Esophagus (tissue), 2 donors: Measurements from ENCODE around the gene IL1RAP. TPM values are rescaled to one million over a fixed set of nuclear protein-coding genes. Genes with fewer than 3 reads are reported as not detected.
"Not testable (repeated sequence)": the region's sequence is repeated elsewhere in the genome, so short reads cannot be mapped to it uniquely, and the experiment has no call there.

Experiments used
- H3K27ac ChIP-seq, 2 donors: one replicate each; pipeline ENCODE4 v1.5.1; 2013; ENCODE audit warnings: low read depth in 2 of 2, mild to moderate bottlenecking in 2 of 2, inconsistent platforms in 1 of 2, low read length in 1 of 2, moderate library complexity in 1 of 2
- H3K27me3 ChIP-seq, 2 donors: one replicate each; pipeline ENCODE4 v1.6.1; 2013; ENCODE audit warnings: low read length in 2 of 2, control low read depth in 1 of 2, mild to moderate bottlenecking in 1 of 2; ENCODE audit not compliant: insufficient read depth in 2 of 2, control insufficient read depth in 1 of 2
- H3K36me3 ChIP-seq, 2 donors: one replicate each; pipeline ENCODE4 v1.6.1; 2013; ENCODE audit warnings: low read length in 1 of 2; ENCODE audit not compliant: control insufficient read depth in 2 of 2, insufficient read depth in 2 of 2
- H3K4me1 ChIP-seq, 2 donors: one replicate each; pipeline ENCODE4 v1.6.1; 2013; ENCODE audit warnings: low read length in 1 of 2; ENCODE audit not compliant: control insufficient read depth in 2 of 2, insufficient read depth in 2 of 2
- H3K4me3 ChIP-seq, 2 donors: one replicate each; pipeline ENCODE4 v1.5.1; 2013; ENCODE audit warnings: low read length in 2 of 2, mild to moderate bottlenecking in 2 of 2, low read depth in 1 of 2, moderate library complexity in 1 of 2
- H3K9me3 ChIP-seq, 2 donors: one replicate each; pipeline ENCODE4 v1.6.1; 2013; ENCODE audit warnings: mild to moderate bottlenecking in 2 of 2, low read depth in 1 of 2, low read length in 1 of 2, moderate library complexity in 1 of 2; ENCODE audit not compliant: control insufficient read depth in 2 of 2, insufficient read depth in 1 of 2
- WGBS, 2 donors: extraction: QIAGEN DNeasy Blood & Tissue Kit; methylation state at CpG; one replicate each; pipeline ENCODE4 v1.1.7; 2013; 5-methylcytosine and 5-hydroxymethylcytosine counted together
- polyA plus RNA-seq, 2 donors: library from polyadenylated mRNA; stranded (reverse); fragments of 200-250 nt; gene quantifications; one replicate each; pipeline ENCODE4 v1.2.3, GENCODE V29; 2013
- donor health status: healthy with polysubstance abuse.
- donor health status: Bipolar disorder and iron deficiency.

The IL1RAP gene
- polyA plus RNA-seq = 10 to 100 TPM in 1 of 2 donors, 1 to 10 TPM in 1; 5.9 to 14.5 TPM

GRCh38 chr3:190513409-190514370 lies at the start of gene IL1RAP:
Gene IL1RAP (plus strand): TSS chr3:190514085. CDS start chr3:190564290, 50,205 bp downstream.
- no peaks in the 10 kb centered on the region for H3K27me3 ChIP-seq

GRCh38 chr3:190467922-190468321 lies 46.0 kb upstream of the IL1RAP start:
- Histone ChIP-seq H3K36me3 (no peaks in the 10 kb centered on the region), H3K4me1 (no peaks in the 10 kb centered on the region), H3K4me3 (no peak overlapping the region), H3K27me3 (no peaks in the 10 kb centered on the region), H3K27ac (no peak overlapping the region), H3K9me3 (no peaks in the 10 kb centered on the region)

More at GRCh38 chr3:190513409-190514370, at the start of gene IL1RAP:
- H3K9me3 ChIP-seq = no peaks in the 10 kb centered on the region
- H3K4me1 ChIP-seq = peaks cover 0 to 2% of the 10 kb centered on the region in 2 donors
- H3K36me3 ChIP-seq = no peaks in the 10 kb centered on the region
- H3K27ac ChIP-seq = peak within 1 kb of the TSS; percentile 77 to 87
- H3K4me3 ChIP-seq = peak within 1 kb of the TSS; percentile 68 to 87
- 0 to 1% methylated on average over 74 to 76 of the region's 76 CpGs for WGBS, 2 donors

- H3K36me3 ChIP-seq, H3K27me3 ChIP-seq, H3K4me3 ChIP-seq, H3K4me1 ChIP-seq, H3K27ac ChIP-seq, H3K9me3 ChIP-seq: not testable (repeated sequence)
- 96 to 97% methylated on average over 23 to 25 of the region's 25 CpGs for WGBS, 2 donors
Measured at GRCh38 chr3:190473261-190473660, 40.6 kb upstream of the IL1RAP start.

- Histone ChIP-seq H3K4me1 (no peaks in the 10 kb centered on the region), H3K4me3 (no peak overlapping the region), H3K36me3 (no peaks in the 10 kb centered on the region), H3K27ac (no peak overlapping the region), H3K9me3 (no peaks in the 10 kb centered on the region), H3K27me3 (no peaks in the 10 kb centered on the region)
- 90 to 93% methylated on average over 2 of the region's 2 CpGs for WGBS, 2 donors
Measured at GRCh38 chr3:190481779-190482178, 32.1 kb upstream of the IL1RAP start.

- H3K9me3 ChIP-seq = no peaks in the 10 kb centered on the region
- 21 to 22% methylated on average over 6 of the region's 6 CpGs for WGBS, 2 donors
- H3K27me3 ChIP-seq = peaks cover 0 to 2% of the 10 kb centered on the region in 2 donors
- H3K36me3 ChIP-seq = no peaks in the 10 kb centered on the region
- H3K27ac ChIP-seq = no peak overlapping the region
- no peak overlapping the region for H3K4me3 ChIP-seq
- H3K4me1 ChIP-seq = no peaks in the 10 kb centered on the region
Measured at GRCh38 chr3:190485830-190486532, 27.9 kb upstream of the IL1RAP start.

GRCh38 chr3:190486533-190486864 lies 27.4 kb upstream of the IL1RAP start:
- H3K4me1 ChIP-seq = no peaks in the 10 kb centered on the region
- H3K27ac ChIP-seq = no peak overlapping the region
- no peak overlapping the region for H3K4me3 ChIP-seq
- 10 to 15% methylated on average over 1 of the region's 1 CpG for WGBS, 2 donors
- H3K27me3 ChIP-seq = peaks cover 0 to 2% of the 10 kb centered on the region in 2 donors
- no peaks in the 10 kb centered on the region for H3K36me3 ChIP-seq
- no peaks in the 10 kb centered on the region for H3K9me3 ChIP-seq

- H3K36me3 ChIP-seq = no peaks in the 10 kb centered on the region
- peaks cover 0 to 2% of the 10 kb centered on the region in 2 donors for H3K27me3 ChIP-seq
- H3K4me3 ChIP-seq = no peak overlapping the region
- 75 to 81% methylated on average over 4 of the region's 4 CpGs for WGBS, 2 donors
- no peaks in the 10 kb centered on the region for H3K4me1 ChIP-seq
- H3K27ac ChIP-seq = no peak overlapping the region
- H3K9me3 ChIP-seq = no peaks in the 10 kb centered on the region
Measured at GRCh38 chr3:190486908-190487607, 26.8 kb upstream of the IL1RAP start.

GRCh38 chr3:190491533-190492054 lies 22.3 kb upstream of the IL1RAP start:
- no peak overlapping the region for H3K4me3 ChIP-seq
- peaks cover 0 to 2% of the 10 kb centered on the region in 2 donors for H3K27me3 ChIP-seq
- H3K27ac ChIP-seq = no peak overlapping the region
- H3K36me3 ChIP-seq = no peaks in the 10 kb centered on the region
- H3K4me1 ChIP-seq = no peaks in the 10 kb centered on the region
- WGBS, 2 donors = 72 to 75% methylated on average over 4 of the region's 4 CpGs
- H3K9me3 ChIP-seq = no peaks in the 10 kb centered on the region

- Histone ChIP-seq H3K36me3 (no peaks in the 10 kb centered on the region), H3K27me3 (peaks cover 0 to 2% of the 10 kb centered on the region in 2 donors), H3K4me3 (no peak overlapping the region), H3K9me3 (no peaks in the 10 kb centered on the region), H3K4me1 (no peaks in the 10 kb centered on the region), H3K27ac (no peak overlapping the region)
Measured at GRCh38 chr3:190492129-190492528, 21.8 kb upstream of the IL1RAP start.
